SU-DHL-6 (cell line): ENCODE results near the gene ATP11A.

ENCODE experiments used
- CTCF ChIP-seq: fragments of 200-600 bp; sonication (generic); IDR thresholded peaks from one replicate; pipeline ENCODE4 v1.5.1; 2017; ENCODE audit warnings: antibody characterized with exemption, mild to moderate bottlenecking, low read length, moderate library complexity; ENCODE audit not compliant: insufficient read depth, poor library complexity, severe bottlenecking
- EZH2phosphoT487 ChIP-seq: fragments of 200-600 bp; sonication (generic), shearing (Covaris generic); conservative IDR thresholded peaks from 2 replicates; pipeline ENCODE4 v1.6.1; 2018; ENCODE audit warnings: mild to moderate bottlenecking, antibody characterized with exemption, low read length, moderate library complexity, mixed read lengths

- TF ChIP-seq CTCF (no peak), EZH2phosphoT487 (no peak)
Observed at GRCh38 chr13:112730157-112730671, 40.4 kb downstream of the ATP11A start.
